Stimulated activated CD4-positive, alpha-beta T cell treated with anti-CD3 and anti-CD28 coated beads, Interleukin-4, amount 100 ng/mL, for 48 hours (primary cell): ENCODE measurements around the gene TADA1.
"Not testable (repeated sequence)": the region's sequence is repeated elsewhere in the genome, so short reads cannot be mapped to it uniquely, and the experiment has no call there.

Experiments
- DNase-seq, 2 donors: peaks; one replicate each; pipeline ENCODE4 v3.0.0-alpha.2; 2020; ENCODE audit warnings: low read depth in 2 of 2

Gene TADA1

DNA sequence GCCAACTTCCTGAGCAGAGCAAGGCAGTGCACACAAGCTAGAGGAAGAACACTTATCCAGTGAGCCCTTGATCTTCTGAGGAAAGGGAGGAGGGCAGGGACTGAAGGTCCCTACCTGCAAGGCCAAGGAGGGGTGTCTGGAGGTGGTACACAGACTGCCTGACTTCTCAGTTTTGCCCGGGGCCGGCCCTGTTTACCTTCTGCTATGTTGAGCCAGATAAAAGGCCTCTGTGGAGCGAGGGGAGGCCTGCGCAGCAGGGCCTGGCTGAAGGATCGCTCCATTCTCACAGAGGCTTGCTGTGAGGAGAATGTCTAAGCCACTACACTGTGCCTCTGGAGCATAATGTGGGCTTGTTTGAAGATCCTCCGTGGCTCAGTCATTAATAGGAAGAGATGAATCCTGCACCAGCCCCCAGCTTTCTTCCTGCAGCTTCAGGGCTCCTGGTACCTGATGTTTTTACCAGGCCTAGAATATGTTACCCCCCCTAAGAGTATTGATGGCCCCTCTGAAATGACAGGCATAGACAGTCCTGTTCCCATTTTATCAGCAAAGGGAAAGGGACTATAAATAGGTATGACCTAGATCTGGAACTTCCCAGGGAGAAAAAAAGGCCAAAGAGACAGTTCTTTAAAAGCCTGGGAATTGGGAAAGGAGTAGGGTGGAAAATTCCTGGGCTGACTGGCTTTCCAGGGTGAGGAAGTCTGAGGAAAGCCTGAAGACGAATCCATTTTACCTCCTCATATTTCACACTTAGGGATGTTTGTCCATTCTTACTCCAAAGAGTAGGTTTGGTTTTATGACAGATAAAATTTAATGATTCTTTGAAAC is 32.1 kb downstream of the TADA1 start:
- DNase-seq, result no peak

DNA sequence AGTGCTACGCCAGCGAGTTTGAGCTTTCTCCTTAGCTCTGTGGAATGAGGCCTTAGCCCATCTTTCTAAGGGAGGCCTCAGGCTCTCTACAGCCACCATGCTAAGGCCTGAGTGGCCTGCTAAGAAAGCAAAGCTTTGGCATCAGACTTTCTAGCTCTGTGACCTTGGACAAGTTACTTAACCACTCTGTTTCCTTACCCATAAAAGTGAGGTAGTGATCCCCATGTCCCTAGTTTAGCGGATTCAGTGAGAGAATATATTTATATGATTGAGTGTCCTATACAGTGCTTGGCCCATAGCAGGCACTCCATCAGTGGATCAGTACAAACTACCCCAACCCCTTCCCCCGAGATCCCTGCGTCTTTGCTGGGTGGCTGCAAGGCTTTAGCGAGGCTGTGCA is 32.7 kb downstream of the TADA1 start:
- no peak for DNase-seq

DNA sequence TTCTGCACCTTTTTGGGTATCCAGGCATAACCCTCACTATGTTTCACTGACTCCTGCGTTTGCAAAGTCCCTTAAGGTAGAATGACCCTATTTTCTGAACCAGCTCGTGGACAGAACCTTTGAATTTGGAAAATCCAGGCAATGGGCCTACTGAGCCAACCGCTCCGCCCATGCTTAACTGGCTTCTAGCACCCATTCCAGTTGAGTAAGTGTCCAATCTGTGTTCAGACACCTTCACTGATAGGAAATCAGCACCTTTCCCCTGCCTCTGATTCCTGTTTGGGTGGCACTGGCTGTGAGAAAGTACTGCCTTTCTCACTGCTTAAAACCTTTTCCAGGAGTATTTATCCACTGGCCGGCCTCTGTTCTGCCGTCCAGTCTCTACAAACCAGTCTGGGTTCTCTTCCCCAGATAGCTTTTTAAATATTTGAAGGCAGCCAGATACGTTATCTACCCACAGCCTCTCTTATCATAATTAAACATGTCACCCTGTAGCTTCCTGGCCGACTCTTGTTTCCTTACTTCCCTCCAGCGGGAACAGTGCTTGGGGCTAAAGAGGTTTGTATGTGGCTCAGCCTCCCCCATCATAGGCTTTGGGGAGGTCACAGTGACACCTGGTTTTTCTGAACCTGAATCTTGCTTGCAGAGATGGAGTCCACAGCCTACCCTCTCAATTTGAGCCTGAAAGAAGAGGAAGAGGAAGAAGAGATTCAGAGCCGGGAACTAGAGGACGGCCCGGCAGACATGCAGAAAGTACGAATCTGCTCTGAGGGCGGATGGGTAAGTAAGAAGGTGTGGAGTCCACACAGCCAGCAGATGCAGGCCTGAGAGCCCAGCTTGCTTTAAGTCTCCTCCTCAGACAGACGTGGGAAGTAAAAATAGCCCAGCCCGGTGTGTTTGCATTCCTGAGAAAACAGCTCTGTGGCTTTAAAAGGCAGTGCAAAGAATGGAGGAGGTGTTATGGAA is 35.5 kb downstream of the TADA1 start:
- DNase-seq, result no peak

- DNase-seq, result peak; percentile 35 to 49
These were observed 36.3 kb downstream of the TADA1 start for GRCh38 chr1:166839600-166840308.

DNA sequence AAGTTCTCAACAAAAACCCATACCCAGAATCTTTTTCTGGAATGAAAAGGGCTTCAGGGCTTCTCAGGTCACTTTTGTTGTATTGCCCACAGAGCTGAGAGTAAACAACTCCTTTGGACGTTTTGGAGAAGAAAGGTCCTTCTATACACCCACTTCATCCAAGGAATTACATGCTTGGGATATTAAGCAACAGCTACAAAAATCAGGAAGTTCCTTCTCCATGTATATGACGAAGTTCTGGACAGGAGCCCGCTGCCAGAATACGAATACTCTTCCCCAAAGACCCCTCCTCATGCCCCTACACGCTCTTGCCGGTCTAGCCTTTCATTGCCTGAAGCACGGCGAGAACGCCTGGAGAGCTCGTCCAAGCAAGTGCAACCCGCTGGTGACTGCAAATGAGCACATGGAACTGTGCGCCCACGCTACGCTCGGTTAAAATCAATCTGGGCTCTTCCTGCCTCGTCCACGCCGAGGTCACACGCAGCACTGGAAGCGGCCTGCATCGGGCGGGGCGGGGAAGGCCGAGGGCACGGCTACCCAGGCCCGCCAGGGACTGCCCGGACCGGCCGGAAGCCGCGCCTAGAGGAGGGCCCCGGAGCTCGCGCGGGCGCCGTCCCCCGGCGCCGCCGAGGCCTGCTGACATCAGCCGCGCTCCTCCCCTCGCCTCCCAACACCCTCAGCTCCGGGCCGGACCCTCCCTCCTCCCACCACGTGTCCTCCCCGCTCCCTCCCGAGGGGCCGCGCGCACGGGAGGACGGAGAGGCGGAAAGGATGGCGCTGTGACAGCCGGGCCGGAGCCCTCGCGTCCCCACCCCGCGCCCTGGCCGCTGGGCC is 37.1 kb downstream of the TADA1 start, which contains the start of gene POGK:
Gene POGK (plus strand): TSS at position 710 of the 834 bp plus-strand sequence. CDS start 1,482 bp downstream, outside the sequence.
- DNase-seq, result peak; percentile 74 to 83

DNA sequence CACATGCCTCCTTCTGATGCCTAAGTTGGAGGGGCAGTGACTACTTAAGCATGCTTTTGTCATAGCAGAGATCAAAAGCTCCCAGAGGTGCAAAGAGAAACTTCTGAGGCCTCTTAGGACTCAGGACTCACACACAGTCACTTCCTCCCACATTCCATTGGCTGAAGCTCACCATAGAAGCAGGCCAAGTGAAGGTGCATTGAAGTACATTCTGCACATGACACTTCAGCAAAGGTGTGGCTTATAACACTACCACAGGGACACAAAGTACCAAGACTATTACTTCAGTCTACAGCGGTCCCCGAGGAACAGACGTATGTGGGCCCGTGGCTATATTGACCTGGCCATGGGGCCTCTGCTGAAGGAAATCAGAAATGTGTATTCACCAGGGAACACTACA is 39.3 kb downstream of the TADA1 start:
- DNase-seq, result no peak

- DNase-seq, result not testable (repeated sequence)
These were observed 46.3 kb downstream of the TADA1 start for GRCh38 chr1:166829762-166830161.

- no peak for DNase-seq
These were observed 48.6 kb downstream of the TADA1 start for GRCh38 chr1:166827426-166827825.

DNA sequence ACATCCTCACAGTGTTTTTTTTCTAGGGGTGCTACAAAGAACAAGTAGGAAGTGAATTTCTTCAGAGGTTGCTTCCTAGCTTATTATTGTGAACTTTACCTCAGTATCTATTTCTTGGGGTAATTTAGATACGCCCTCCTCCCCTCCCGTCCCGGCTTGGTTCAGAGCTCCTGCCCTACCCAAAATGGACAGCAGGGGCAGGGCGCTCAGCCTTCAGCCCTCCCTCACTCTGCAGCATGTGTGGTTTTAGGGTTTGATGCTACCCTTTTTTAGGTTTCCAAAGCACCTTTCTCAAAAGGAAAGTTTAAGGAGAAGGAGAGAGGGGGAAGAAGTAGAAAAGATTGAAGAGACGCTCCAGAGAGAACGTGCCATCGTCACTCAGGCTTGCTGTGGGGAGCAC is 53.7 kb downstream of the TADA1 start:
- no peak for DNase-seq

DNA sequence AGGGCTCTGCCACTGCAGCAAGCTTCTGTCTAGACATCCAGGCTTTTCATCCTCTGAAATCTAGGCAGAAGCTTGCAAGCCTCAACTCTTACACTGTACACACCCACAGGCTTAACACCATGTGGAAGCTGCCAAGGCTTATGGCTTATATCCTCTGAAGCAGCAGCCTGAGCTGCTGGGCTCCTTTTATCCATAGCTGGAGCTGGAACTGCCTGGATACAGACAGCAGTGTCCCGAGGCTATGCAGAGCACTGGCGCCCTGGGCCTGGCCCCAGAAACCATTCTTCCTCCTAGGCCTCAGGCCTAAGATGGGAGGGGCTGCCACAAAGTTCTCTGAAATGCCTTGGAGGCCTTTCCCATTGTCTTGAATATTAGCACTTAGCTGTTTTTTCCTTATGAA is 56.1 kb downstream of the TADA1 start:
- no peak for DNase-seq

DNA sequence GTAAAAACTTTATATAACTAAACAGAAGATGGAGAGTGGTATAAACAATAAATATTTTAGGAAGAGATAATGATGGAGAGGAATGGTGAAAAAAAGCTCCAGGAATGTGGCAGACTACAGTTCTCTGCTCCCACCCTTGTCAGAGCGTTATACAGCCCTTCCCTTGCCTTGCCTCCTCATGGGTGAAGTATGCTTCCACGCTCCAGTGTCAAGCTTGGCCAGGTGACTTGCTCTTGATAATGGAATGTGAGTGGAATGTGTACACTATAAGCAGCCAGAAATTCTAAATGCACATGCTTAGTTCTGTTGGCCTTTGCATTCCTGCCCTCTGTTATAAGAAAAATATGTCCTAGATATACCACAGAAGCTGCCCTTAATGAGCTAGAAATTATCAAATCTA is 61.5 kb downstream of the TADA1 start:
- no peak for DNase-seq

DNA sequence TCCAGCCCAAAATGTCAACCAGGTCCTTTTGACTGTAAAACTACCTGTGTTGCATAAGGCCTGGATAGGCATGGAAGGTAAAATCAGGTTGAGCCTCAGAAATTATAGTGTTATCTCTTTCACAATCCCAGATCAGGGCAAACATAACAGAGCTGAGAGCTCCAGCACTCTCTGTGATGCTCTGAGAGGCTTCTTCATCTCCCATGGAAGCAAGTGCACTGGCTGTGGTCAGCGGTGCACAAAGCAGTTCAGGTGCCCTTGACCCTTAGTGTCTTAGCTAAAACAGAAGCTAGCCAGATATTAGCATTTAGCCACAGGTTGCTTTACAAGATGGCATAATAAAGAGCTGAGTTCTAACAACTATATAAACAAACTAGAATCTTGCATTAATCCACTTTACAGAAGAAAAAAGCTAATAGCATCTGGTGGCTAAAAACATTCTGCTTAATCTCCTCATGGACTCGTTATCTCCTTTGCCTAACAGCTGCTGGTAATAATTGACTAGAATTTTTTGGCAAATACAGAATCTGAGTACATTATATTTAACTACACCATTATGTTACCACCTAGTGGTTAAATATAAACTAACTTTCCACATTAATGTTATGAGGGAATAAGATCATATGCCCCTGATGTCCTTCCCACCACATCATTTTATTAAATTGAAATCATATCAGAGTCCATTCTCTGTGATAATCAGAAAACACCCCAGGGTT is 62.4 kb downstream of the TADA1 start:
- no peak for DNase-seq

- DNase-seq, result no peak
These were observed 64.4 kb downstream of the TADA1 start for GRCh38 chr1:166811691-166812090.

- DNase-seq, result no peak
These were observed 67.1 kb downstream of the TADA1 start for GRCh38 chr1:166808952-166809351.
